ENCODE data around the gene BFSP1. TPM values are rescaled to one million over a fixed set of nuclear protein-coding genes. Genes with fewer than 3 reads are reported as not detected.

The BFSP1 gene
- total RNA-seq, 4 donors from 2014 or later, result 0.38 to 2.0 (median 0.98) TPM

DNA sequence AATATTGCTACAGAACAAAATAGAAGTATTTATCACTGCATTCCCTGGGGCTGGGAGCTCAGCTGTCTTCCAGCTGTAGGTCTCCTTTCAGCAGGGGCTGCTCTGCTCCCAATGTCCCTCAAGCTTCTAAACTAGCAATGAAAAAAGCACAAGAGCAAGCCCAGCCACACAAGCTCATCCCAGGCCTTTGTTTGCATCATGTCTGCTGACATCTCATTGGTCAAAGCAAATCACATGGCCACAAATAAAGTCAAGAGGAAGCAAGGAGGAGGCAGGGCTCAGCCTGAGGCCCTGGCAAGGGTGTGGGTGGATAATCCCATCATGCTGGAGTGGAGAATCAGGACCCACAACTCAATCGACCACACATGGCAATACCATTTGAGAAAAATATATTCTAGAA is 2.2 kb upstream of the BFSP1 start:
- ATAC-seq (ENCODE audit: low FRiP score) (no peak), DNase-seq (ENCODE audit: low spot score) (no peak)
- TF ChIP-seq, protein P1, sequence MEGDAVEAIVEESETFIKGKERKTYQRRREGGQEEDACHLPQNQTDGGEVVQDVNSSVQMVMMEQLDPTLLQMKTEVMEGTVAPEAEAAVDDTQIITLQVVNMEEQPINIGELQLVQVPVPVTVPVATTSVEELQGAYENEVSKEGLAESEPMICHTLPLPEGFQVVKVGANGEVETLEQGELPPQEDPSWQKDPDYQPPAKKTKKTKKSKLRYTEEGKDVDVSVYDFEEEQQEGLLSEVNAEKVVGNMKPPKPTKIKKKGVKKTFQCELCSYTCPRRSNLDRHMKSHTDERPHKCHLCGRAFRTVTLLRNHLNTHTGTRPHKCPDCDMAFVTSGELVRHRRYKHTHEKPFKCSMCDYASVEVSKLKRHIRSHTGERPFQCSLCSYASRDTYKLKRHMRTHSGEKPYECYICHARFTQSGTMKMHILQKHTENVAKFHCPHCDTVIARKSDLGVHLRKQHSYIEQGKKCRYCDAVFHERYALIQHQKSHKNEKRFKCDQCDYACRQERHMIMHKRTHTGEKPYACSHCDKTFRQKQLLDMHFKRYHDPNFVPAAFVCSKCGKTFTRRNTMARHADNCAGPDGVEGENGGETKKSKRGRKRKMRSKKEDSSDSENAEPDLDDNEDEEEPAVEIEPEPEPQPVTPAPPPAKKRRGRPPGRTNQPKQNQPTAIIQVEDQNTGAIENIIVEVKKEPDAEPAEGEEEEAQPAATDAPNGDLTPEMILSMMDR (IDR thresholded peaks at IDR 0.05), result no peak

- TF ChIP-seq, protein P1 (IDR thresholded peaks at IDR 0.05), result no peak
- ATAC-seq (ENCODE audit: low FRiP score) (no peak), DNase-seq (ENCODE audit: low spot score) (no peak)
Measured at GRCh38 chr20:17531665-17532025, 466 bp upstream of the BFSP1 start.

- ATAC-seq (ENCODE audit: low FRiP score), result no peak
- TF ChIP-seq, protein P1 (IDR thresholded peaks at IDR 0.05), result no peak
- DNase-seq (ENCODE audit: low spot score), result no peak
Measured at GRCh38 chr20:17530153-17530552, 1.0 kb downstream of the BFSP1 start.

GRCh38 chr20:17529586-17529985 is 1.6 kb downstream of the BFSP1 start:
- TF ChIP-seq, protein P1 (IDR thresholded peaks at IDR 0.05), result no peak
- ATAC-seq (ENCODE audit: low FRiP score) (no peak), DNase-seq (ENCODE audit: low spot score) (no peak)

GRCh38 chr20:17525650-17526049 is 5.5 kb downstream of the BFSP1 start:
- no peak for DNase-seq (ENCODE audit: low spot score)
- no peak for ATAC-seq (ENCODE audit: low FRiP score)

GRCh38 chr20:17525132-17525531 is 6.0 kb downstream of the BFSP1 start:
- DNase-seq (ENCODE audit: low spot score), result no peak
- TF ChIP-seq, protein P1 (IDR thresholded peaks at IDR 0.05), result no peak
- ATAC-seq (ENCODE audit: low FRiP score), result no peak

More at GRCh38 chr20:17525650-17526049, 5.5 kb downstream of the BFSP1 start:
- TF ChIP-seq, protein P1 (IDR thresholded peaks at IDR 0.05), result no peak

DNA sequence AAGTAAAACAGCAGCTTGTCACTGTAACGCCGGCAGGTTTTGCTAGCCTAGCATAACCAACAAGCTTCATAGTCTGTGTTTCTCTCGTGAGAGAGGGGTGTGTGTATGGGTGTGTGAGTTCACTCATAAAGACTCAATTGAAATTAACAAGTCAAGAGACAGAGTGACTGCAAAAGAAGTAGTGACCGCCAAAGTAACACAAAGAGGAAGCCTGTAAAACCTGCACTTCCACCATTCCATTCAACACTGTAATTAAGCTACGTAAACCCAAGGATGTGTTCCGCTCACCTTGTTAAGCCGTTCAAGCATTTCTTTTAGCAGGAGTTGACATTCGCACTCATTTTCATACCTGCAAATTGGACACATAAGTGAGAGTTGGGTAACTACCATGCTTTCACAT is 6.6 kb downstream of the BFSP1 start:
- ATAC-seq (ENCODE audit: low FRiP score) (no peak), DNase-seq (ENCODE audit: low spot score) (no peak)
- TF ChIP-seq, protein P1 (IDR thresholded peaks at IDR 0.05), result no peak
